ENCODE data around the gene RYR2. TPM values are rescaled to one million over a fixed set of nuclear protein-coding genes. Genes with fewer than 3 reads are reported as not detected.

The RYR2 gene
- total RNA-seq, 1 experiment from 2014 or later = 3.4 TPM

DNA sequence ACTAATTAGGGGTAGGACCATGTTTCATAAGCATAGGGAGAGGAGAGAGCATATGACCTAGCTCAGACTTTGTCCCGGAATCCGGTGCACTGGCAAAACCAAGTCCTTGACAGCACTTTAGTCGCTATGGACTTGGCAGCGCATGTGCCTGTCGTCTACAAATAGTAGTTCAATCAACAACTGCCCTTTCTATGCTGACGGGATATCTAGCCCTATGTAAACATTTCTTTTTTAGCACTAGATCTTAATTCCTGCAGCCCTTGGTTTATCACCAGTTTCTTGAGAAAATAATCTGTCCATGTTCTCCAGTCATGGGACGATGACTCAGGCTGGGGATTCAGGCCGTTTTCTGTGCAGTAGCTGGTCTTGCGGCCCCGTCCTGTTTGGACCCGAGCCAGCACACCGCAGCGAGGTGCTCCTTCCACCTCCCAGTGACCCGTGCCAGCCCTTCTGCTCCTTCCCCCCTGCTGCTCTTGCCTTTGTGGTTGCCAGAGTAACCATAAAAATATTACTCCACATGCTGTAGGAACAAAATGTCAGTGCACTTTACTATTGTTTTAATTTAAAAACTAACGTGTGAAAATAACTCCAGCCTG, 29.1 kb upstream of the RYR2 start:
- no peak overlapping the region for H2BK15ac ChIP-seq (ENCODE audit: low read depth, low read length)
- H2BK120ac ChIP-seq (ENCODE audit: low read depth, low read length, poor library complexity, severe bottlenecking) = no peak overlapping the region
- no peak overlapping the region for H3K56ac ChIP-seq (ENCODE audit: insufficient read length, low read depth, low read length)
- no peak overlapping the region for H3K9ac ChIP-seq (ENCODE audit: extremely low read depth, insufficient read length, low read length)
- H4K91ac ChIP-seq (ENCODE audit: insufficient read length, low read depth, low read length) = no peak overlapping the region
- no CpG with 5 or more reads among the region's 15 CpGs for WGBS (ENCODE audit: extremely low coverage, insufficient read length, low lambda C conversion rate)
- TF ChIP-seq, protein P1, sequence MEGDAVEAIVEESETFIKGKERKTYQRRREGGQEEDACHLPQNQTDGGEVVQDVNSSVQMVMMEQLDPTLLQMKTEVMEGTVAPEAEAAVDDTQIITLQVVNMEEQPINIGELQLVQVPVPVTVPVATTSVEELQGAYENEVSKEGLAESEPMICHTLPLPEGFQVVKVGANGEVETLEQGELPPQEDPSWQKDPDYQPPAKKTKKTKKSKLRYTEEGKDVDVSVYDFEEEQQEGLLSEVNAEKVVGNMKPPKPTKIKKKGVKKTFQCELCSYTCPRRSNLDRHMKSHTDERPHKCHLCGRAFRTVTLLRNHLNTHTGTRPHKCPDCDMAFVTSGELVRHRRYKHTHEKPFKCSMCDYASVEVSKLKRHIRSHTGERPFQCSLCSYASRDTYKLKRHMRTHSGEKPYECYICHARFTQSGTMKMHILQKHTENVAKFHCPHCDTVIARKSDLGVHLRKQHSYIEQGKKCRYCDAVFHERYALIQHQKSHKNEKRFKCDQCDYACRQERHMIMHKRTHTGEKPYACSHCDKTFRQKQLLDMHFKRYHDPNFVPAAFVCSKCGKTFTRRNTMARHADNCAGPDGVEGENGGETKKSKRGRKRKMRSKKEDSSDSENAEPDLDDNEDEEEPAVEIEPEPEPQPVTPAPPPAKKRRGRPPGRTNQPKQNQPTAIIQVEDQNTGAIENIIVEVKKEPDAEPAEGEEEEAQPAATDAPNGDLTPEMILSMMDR (conservative IDR thresholded peaks at IDR 0.05) = no peak
- no peaks in the 10 kb centered on the region for H3K79me1 ChIP-seq (ENCODE audit: insufficient read depth, low read depth, low read length, poor library complexity, severe bottlenecking)
- Mint-ChIP-seq H3K4me3 (no peak overlapping the region), H3K4me1 (peaks cover 48 to 55% of the 10 kb centered on the region in 2 experiments), H3K27ac (0 out of 7 replicates have a peak overlapping the region, but pooled peaks of 1 of the 3 experiments have one; percentile 18), H3K9me3 (no peaks in the 10 kb centered on the region), H3K36me3 (ENCODE audit: insufficient read depth in 1 of 3, low read depth in 3 of 3) (peaks cover 0 to 4% (median 3%) of the 10 kb centered on the region in 3 experiments; a peak in 3 of 7 replicates), H3K27me3 (ENCODE audit: low read depth) (no peaks in the 10 kb centered on the region)
- H3K23me2 ChIP-seq (ENCODE audit: insufficient read length, low read depth, low read length, poor library complexity, severe bottlenecking) = no peaks in the 10 kb centered on the region
- H2BK12ac ChIP-seq (ENCODE audit: insufficient read length, low read depth, low read length) = no peak overlapping the region
- no peak overlapping the region for H2AFZ ChIP-seq (ENCODE audit: low read length)
- no peak overlapping the region for H2AK5ac ChIP-seq (ENCODE audit: insufficient read length, low read length)
- H2BK20ac ChIP-seq (ENCODE audit: low read depth, low read length, poor library complexity, severe bottlenecking) = no peak overlapping the region
- H4K5ac ChIP-seq (ENCODE audit: insufficient read length, low read depth, low read length) = no peak overlapping the region
- DNase-seq = no peak
- no peak overlapping the region for H2BK5ac ChIP-seq (ENCODE audit: insufficient read length, low read length)
- no peak overlapping the region for H3T11ph ChIP-seq (ENCODE audit: low read length)
- no peak overlapping the region for H4K8ac ChIP-seq (replicated peaks; ENCODE audit: insufficient read length, low read depth, low read length)
- no peak overlapping the region for H3K18ac ChIP-seq (ENCODE audit: insufficient read length, low read depth, low read length)
- H3K27me3 ChIP-seq (ENCODE audit: insufficient read depth, low read length) = no peaks in the 10 kb centered on the region
- no peak overlapping the region for H3K4me2 ChIP-seq (ENCODE audit: insufficient read depth, insufficient read length, low read length)
- H3K23ac ChIP-seq (ENCODE audit: insufficient read length, low read depth, low read length) = no peak overlapping the region
- no peaks in the 10 kb centered on the region for H3K9me3 ChIP-seq (ENCODE audit: control insufficient read depth, low read depth, low read length)
- H4K20me1 ChIP-seq (ENCODE audit: control insufficient read depth, insufficient read depth, insufficient read length) = no peaks in the 10 kb centered on the region
- no peak overlapping the region for H3K14ac ChIP-seq (ENCODE audit: insufficient read depth, low read length)
- H3K4ac ChIP-seq (ENCODE audit: low read depth, low read length) = no peak overlapping the region
- H3K79me2 ChIP-seq (ENCODE audit: insufficient read depth, low read length) = no peaks in the 10 kb centered on the region
- no peak overlapping the region for H3K27ac ChIP-seq (ENCODE audit: insufficient read length, low read depth, low read length)
- H3K4me1 ChIP-seq (ENCODE audit: insufficient read depth, low read length) = peaks cover 6% of the 10 kb centered on the region; the same call in 1 of the 2 replicates
